Measurements from ENCODE around the gene XKR8.

XKR8 gene

DNA sequence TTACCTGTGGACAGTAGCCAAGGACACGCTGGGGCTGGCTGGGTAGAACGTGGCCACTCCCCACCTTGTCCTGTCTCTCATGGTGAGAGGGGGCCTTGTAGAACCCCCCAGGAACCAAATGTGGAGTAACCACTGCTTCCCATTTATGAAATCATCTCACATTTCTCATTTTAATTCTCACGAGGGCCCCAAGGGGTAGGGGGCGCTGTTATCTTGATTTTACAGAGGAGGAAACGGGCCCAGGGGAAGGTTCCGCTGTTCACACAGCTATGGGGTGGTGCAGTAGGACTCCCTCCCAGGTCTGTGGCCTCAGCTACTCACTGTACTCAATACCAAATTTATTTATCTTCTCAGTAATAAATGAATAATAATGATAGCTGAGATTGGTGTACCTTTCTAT is 19.5 kb upstream of the XKR8 start:
- no peaks in the 10 kb centered on the region for H3K36me3 ChIP-seq (ENCODE audit: insufficient read depth, low read length)
- no peak overlapping the region for H3K4me3 ChIP-seq (ENCODE audit: low read length)
- peaks cover 19% of the 10 kb centered on the region for H3K27me3 ChIP-seq (ENCODE audit: insufficient read depth, low read length)
- H2AFZ ChIP-seq (ENCODE audit: low read depth, low read length): no peak overlapping the region
- H3K9me3 ChIP-seq (ENCODE audit: low read length): no peaks in the 10 kb centered on the region
- no peaks in the 10 kb centered on the region for H3K4me1 ChIP-seq (ENCODE audit: insufficient read depth, low read length)

DNA sequence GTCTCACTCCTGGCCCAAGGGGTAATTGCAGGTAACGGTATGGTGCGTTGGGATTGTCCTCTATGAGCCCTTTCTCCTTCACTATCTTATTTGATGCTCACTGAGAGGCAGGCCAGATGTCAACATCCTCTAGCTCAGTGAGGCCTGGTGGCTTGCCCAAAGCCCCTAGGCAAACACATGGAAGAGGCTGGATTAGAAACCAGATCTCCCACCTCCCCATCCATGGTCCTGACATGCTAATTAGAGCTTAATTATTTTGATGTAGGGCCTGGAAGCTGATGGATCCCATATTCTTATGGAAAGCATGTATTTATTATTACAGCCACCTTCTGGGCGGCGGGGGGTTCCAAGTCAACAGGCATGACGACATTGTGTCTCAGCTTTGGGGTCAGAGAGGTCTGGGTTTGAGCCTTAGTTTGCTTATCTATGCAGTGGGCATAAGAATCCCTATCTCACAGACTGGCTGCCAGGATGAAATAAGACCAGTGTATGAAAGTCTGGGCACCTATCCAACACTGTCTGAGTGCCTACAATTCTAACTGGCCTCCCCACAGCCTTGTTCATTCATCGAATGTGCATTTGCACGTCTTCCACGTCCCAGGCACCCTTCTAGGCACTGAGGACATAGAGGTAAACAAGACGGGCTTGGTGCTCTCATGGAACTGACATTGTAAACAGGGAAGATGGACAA is 18.8 kb upstream of the XKR8 start:
- no peak overlapping the region for H3K4me3 ChIP-seq (ENCODE audit: low read length)
- no peaks in the 10 kb centered on the region for H3K4me1 ChIP-seq (ENCODE audit: insufficient read depth, low read length)
- H2AFZ ChIP-seq (ENCODE audit: low read depth, low read length): no peak overlapping the region
- H3K27me3 ChIP-seq (ENCODE audit: insufficient read depth, low read length): peaks cover 12% of the 10 kb centered on the region
- H3K9me3 ChIP-seq (ENCODE audit: low read length): no peaks in the 10 kb centered on the region
- no peaks in the 10 kb centered on the region for H3K36me3 ChIP-seq (ENCODE audit: insufficient read depth, low read length)

DNA sequence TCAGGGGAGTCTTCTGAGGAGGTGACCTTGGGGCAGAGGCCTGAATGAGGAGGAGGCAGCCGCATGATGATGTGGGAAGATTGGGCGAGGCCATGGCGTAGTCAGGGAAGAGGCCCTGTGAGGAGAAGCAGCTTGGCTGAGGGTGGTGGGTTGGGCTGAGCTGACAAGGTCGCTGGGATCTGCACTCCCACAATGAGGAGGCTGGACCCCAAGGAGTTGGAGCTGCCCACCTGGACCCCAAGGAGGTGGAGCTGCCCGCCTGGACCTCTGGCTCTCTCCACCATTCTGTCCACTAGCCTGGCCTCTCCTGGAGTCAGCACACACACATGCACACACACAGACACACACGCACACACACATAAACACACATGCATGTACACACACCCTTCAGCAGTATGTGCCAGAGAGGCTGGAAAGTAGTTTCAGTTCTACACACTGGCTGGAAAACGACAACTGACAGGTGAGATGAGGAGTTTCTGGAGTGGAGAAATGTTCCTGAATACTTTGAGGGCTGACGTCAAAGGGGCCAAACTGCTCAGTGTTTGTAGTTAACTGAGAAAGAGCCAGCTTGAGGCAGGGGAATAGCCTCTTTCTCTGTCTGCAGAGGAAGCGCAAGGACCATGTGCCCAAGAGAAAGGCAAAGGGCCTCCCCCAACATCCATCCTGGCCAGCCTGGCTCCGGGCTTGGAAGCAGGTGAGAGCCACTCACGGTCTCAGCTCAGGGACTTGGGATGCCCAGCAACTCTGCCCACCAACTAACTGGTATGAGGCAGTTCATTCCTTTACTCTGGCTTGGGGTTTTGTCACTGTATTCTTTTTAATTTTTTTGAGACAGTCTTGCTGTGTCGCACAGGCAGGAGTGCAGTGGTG is 17.9 kb upstream of the XKR8 start:
- no peaks in the 10 kb centered on the region for H3K4me1 ChIP-seq (ENCODE audit: insufficient read depth, low read length)
- H3K36me3 ChIP-seq (ENCODE audit: insufficient read depth, low read length): no peaks in the 10 kb centered on the region
- H3K27me3 ChIP-seq (ENCODE audit: insufficient read depth, low read length): peaks cover 11% of the 10 kb centered on the region
- no peaks in the 10 kb centered on the region for H3K9me3 ChIP-seq (ENCODE audit: low read length)
- no peak overlapping the region for H2AFZ ChIP-seq (ENCODE audit: low read depth, low read length)
- H3K4me3 ChIP-seq (ENCODE audit: low read length): no peak overlapping the region

DNA sequence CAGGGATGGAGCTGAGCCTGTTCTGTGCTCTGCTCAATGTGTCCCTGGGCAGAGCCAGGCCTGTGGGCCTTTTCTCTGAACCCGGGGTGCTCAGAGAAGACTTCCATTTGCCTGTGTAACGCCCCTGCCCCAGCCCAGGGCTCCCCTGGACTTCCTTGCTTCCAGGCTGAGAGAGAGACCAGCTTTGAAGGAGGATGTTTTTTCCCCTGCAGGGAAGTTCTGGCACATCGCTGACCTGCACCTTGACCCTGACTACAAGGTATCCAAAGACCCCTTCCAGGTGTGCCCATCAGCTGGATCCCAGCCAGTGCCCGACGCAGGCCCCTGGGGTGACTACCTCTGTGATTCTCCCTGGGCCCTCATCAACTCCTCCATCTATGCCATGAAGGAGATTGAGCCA is 14.8 kb upstream of the XKR8 start:
- no peaks in the 10 kb centered on the region for H3K36me3 ChIP-seq (ENCODE audit: insufficient read depth, low read length)
- no peaks in the 10 kb centered on the region for H3K9me3 ChIP-seq (ENCODE audit: low read length)
- no peak overlapping the region for H2AFZ ChIP-seq (ENCODE audit: low read depth, low read length)

DNA sequence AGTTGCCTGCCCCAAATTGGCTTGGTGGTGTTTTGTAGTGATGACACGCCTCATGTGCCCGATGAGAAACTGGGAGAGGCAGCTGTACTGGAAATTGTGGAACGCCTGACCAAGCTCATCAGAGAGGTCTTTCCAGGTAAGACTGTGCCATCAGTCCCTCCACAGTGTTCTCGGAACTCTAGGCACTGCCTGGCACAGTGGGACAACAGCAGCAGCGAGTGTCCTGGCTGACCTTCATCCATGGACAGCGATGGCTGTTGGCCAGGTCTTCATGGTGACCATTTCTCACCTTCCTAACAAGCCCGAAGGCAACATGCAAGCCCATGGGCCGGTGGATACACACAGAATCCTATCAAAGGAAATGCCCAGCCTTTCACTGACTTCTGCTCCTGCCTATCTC is 10.7 kb upstream of the XKR8 start:
- Histone ChIP-seq H3K36me3 (ENCODE audit: insufficient read depth, low read length) (no peaks in the 10 kb centered on the region), H3K27me3 (ENCODE audit: insufficient read depth, low read length) (peaks cover 10% of the 10 kb centered on the region), H3K9me3 (ENCODE audit: low read length) (no peaks in the 10 kb centered on the region), H3K4me1 (ENCODE audit: insufficient read depth, low read length) (no peaks in the 10 kb centered on the region), H3K4me3 (ENCODE audit: low read length) (no peak overlapping the region), H2AFZ (ENCODE audit: low read depth, low read length) (no peak overlapping the region)

More for the DNA sequence above, 14.8 kb upstream of the XKR8 start:
- Histone ChIP-seq H3K27me3 (ENCODE audit: insufficient read depth, low read length) (peaks cover 3% of the 10 kb centered on the region), H3K4me1 (ENCODE audit: insufficient read depth, low read length) (no peaks in the 10 kb centered on the region), H3K4me3 (ENCODE audit: low read length) (no peak overlapping the region)

DNA sequence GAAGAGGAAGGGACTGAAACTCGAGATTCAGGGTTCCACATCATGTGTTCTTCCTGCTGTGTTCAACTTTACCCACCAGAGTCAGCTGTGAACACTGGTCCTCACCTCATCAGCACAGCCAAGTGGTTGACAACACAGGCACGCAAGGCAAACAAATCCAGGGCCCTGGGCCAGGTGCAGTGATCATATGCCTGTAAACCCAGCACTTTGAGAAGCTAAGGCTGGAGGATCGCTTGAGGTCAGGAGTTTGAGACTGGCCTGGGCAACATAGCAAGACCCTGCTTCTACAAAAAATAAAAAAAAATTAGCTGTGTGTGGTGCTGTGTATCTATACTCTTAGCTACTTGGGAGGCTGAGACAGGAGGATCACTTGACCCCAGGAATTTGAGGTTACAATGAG is 8.4 kb upstream of the XKR8 start:
- no peak overlapping the region for H2AFZ ChIP-seq (ENCODE audit: low read depth, low read length)
- H3K4me3 ChIP-seq (ENCODE audit: low read length): no peak overlapping the region
- H3K9me3 ChIP-seq (ENCODE audit: low read length): no peaks in the 10 kb centered on the region
- H3K27me3 ChIP-seq (ENCODE audit: insufficient read depth, low read length): peaks cover 7% of the 10 kb centered on the region
- no peaks in the 10 kb centered on the region for H3K36me3 ChIP-seq (ENCODE audit: insufficient read depth, low read length)
- no peaks in the 10 kb centered on the region for H3K4me1 ChIP-seq (ENCODE audit: insufficient read depth, low read length)

DNA sequence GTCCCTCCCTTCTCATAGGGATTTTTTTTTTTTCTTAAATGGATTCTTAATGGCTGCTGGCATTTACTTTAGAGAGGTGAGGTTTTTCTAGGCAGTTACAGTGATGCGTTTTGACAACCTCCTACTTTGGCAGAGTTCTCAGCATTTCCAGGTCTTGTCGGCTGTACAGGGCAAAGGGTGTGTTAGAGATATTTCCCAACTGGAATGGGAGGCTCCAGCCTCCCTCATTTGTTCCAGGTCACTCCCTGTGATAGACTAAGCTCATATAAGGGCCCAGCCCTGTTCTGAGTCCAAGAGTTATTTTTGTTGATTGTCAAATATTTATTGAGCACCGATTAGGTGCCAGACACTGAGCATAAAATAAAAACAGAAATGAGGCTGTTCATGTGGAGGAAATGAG is 7.6 kb upstream of the XKR8 start:
- Histone ChIP-seq H3K9me3 (ENCODE audit: low read length) (no peaks in the 10 kb centered on the region), H3K4me3 (ENCODE audit: low read length) (no peak overlapping the region), H3K36me3 (ENCODE audit: insufficient read depth, low read length) (no peaks in the 10 kb centered on the region), H3K27me3 (ENCODE audit: insufficient read depth, low read length) (peaks cover 7% of the 10 kb centered on the region), H3K4me1 (ENCODE audit: insufficient read depth, low read length) (no peaks in the 10 kb centered on the region), H2AFZ (ENCODE audit: low read depth, low read length) (no peak overlapping the region)

DNA sequence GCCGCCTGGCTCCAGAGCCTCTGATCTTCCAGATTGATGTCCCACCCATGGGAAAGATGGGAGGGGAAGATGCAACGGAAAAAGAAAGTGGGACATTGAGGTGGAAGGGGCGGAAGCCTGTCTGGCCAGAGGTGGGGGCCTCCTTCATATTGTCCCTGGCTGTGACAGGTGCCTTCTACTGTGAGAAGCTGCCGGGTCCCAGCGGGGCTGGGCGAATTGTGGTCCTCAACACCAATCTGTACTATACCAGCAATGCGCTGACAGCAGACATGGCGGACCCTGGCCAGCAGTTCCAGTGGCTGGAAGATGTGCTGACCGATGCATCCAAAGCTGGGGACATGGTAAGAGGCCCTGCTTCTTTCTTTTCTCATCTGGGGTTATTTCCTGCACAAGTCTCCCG is 5.6 kb upstream of the XKR8 start:
- H3K9me3 ChIP-seq (ENCODE audit: low read length): no peaks in the 10 kb centered on the region
- peaks cover 7% of the 10 kb centered on the region for H3K27me3 ChIP-seq (ENCODE audit: insufficient read depth, low read length)
- no peaks in the 10 kb centered on the region for H3K4me1 ChIP-seq (ENCODE audit: insufficient read depth, low read length)
- no peak overlapping the region for H2AFZ ChIP-seq (ENCODE audit: low read depth, low read length)
- no peak overlapping the region for H3K4me3 ChIP-seq (ENCODE audit: low read length)
- no peaks in the 10 kb centered on the region for H3K36me3 ChIP-seq (ENCODE audit: insufficient read depth, low read length)

DNA sequence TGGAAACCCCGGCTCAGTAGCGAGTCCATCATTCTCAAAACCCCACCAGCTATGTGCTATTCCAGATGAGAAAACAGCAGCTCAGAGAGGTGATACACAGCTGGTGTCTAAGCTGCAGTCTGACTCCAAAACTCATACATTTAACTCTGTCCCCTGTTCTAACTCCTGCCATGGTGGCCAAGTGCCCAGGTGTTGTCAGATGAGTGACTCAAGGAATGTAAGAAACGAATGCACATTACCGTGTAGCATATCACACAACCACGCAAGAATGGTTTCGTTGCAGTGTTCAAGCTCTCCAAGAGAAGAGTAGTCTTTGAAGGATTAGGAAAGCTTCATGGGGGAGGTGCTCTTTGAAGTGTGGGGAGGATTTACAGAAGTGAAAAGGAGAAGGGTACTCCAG is 4.7 kb upstream of the XKR8 start:
- Histone ChIP-seq H3K9me3 (ENCODE audit: low read length) (no peaks in the 10 kb centered on the region), H3K36me3 (ENCODE audit: insufficient read depth, low read length) (no peaks in the 10 kb centered on the region), H3K4me3 (ENCODE audit: low read length) (no peak overlapping the region), H3K4me1 (ENCODE audit: insufficient read depth, low read length) (no peaks in the 10 kb centered on the region), H2AFZ (ENCODE audit: low read depth, low read length) (no peak overlapping the region), H3K27me3 (ENCODE audit: insufficient read depth, low read length) (peaks cover 7% of the 10 kb centered on the region)

DNA sequence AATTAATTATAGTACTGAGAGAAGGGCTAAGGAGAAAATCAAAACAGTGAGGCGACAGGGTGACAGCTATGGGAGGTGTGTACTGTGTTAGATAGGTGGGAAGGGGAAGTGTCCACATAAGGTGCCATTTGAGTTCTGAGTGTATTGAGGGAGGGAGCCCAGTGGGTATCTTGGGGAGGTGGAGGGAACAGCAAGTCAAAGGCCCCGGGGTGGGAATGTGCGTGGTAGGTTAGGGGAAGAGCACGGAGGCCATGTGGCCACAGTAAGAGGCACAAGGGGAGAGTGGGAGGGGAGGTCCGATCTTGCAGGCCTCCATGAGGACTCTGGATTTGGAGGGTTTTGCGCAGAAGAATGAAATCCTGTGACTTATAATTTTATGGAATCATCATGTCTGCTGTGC is 3.0 kb upstream of the XKR8 start:
- Histone ChIP-seq H3K27me3 (ENCODE audit: insufficient read depth, low read length) (peaks cover 7% of the 10 kb centered on the region), H3K4me3 (ENCODE audit: low read length) (no peak overlapping the region), H3K9me3 (ENCODE audit: low read length) (no peaks in the 10 kb centered on the region), H3K4me1 (ENCODE audit: insufficient read depth, low read length) (no peaks in the 10 kb centered on the region), H3K36me3 (ENCODE audit: insufficient read depth, low read length) (no peaks in the 10 kb centered on the region), H2AFZ (ENCODE audit: low read depth, low read length) (no peak overlapping the region)

DNA sequence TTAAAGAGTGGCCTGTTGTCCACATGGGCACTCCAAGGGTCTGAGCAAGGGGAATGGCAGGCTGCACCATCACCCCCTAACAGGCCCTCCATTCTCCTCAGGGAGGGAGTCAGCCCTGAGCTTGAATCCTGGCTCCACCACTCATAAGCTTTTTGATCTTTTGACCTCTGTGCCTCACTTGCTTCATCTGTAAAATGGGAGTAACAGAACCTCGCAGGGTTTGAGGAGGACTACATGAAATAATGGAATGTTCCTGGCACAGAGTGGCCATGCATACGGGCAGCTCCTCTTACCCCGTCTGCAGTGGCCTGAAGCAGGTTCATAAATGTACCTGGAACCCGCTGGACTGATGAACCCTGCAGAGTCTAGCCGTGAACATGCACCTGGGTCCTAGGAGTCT is 2.1 kb upstream of the XKR8 start:
- Histone ChIP-seq H3K4me3 (ENCODE audit: low read length) (no peak overlapping the region), H3K9me3 (ENCODE audit: low read length) (no peaks in the 10 kb centered on the region), H3K36me3 (ENCODE audit: insufficient read depth, low read length) (no peaks in the 10 kb centered on the region), H3K4me1 (ENCODE audit: insufficient read depth, low read length) (no peaks in the 10 kb centered on the region), H2AFZ (ENCODE audit: low read depth, low read length) (no peak overlapping the region), H3K27me3 (ENCODE audit: insufficient read depth, low read length) (peaks cover 7% of the 10 kb centered on the region)

DNA sequence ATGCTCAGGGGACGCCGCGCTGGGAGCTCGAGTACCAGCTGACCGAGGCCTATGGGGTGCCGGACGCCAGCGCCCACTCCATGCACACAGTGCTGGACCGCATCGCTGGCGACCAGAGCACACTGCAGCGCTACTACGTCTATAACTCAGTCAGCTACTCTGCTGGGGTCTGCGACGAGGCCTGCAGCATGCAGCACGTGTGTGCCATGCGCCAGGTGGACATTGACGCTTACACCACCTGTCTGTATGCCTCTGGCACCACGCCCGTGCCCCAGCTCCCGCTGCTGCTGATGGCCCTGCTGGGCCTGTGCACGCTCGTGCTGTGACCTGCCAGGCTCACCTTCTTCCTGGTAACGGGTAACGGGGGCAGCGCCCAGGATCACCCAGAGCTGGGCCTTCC is 1.3 kb upstream of the XKR8 start:
- no peak overlapping the region for H3K4me3 ChIP-seq (ENCODE audit: low read length)

DNA sequence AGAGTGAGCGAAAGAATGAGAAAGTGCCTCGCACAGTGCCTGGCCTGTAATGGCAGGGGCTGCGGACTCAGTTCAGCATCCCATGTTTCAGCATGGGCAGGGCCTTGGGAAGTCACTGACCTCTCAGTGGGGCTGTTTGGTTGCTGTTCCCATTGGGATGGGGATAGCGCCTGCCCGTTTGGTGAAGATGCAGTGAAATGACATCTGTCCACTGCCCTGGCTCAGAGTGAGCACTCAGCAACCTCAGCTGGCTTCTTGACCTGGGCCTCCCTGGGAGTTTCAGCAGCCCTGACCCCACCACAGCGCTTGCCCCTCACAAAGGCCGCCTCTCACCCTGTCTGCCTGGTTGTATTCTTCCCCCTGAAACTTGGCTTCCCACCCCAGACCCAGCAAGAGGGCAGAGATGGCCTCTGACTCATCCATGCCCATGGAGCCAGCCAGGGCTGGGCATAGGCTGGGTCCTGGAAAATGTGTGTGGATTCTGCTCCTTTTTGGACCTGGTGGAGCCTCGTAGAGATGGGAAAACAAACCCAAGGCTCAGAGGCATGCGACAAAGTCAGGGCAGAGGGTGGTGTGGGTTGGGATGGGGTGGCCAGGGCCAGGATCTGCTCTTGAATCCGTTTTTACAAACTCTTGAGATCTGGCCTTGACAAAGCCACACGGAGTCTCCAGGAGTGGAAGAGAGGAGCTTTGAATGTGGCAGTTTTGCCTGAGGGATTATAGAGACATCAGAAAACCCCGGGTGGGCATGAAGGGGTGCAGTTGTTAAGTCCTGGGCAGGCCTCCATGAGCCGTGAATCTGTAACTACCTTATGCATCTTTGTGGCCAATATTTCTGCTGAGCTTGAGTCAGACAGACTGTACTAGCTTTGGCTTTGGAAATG is 1.2 kb downstream of the XKR8 start:
- Histone ChIP-seq H3K4me1 (ENCODE audit: insufficient read depth, low read length) (no peaks in the 10 kb centered on the region), H3K36me3 (ENCODE audit: insufficient read depth, low read length) (no peaks in the 10 kb centered on the region), H2AFZ (ENCODE audit: low read depth, low read length) (no peak overlapping the region), H3K4me3 (ENCODE audit: low read length) (no peak overlapping the region), H3K27me3 (ENCODE audit: insufficient read depth, low read length) (no peaks in the 10 kb centered on the region), H3K9me3 (ENCODE audit: low read length) (no peaks in the 10 kb centered on the region)

More for the DNA sequence above, 1.3 kb upstream of the XKR8 start:
- H3K9me3 ChIP-seq (ENCODE audit: low read length): no peaks in the 10 kb centered on the region
- H2AFZ ChIP-seq (ENCODE audit: low read depth, low read length): no peak overlapping the region
- H3K36me3 ChIP-seq (ENCODE audit: insufficient read depth, low read length): no peaks in the 10 kb centered on the region
- no peaks in the 10 kb centered on the region for H3K4me1 ChIP-seq (ENCODE audit: insufficient read depth, low read length)
- H3K27me3 ChIP-seq (ENCODE audit: insufficient read depth, low read length): peaks cover 4% of the 10 kb centered on the region
